Upper lobe of left lung (tissue), 4 donors: ENCODE measurements around the gene TMPRSS2.

Source experiments
- POLR2AphosphoS5 ChIP-seq, 2 donors: sonication (generic); formaldehyde crosslinking; IDR thresholded peaks; one replicate each; pipeline ENCODE4 v1.5.1; 2017; ENCODE audit warnings: antibody characterized with exemption in 2 of 2
- TF ChIP-seq, protein P1 (sequence below), 6 experiments: fragments of 450-650 bp in 4 of 6; fragments of 200-600 bp in 2 of 6; sonication (generic) in 2 of 6; IDR thresholded peaks; one replicate each; pipeline ENCODE4 v1.5.1; 2016 to 2019; ENCODE audit warnings: antibody characterized with exemption in 6 of 6

DNA sequence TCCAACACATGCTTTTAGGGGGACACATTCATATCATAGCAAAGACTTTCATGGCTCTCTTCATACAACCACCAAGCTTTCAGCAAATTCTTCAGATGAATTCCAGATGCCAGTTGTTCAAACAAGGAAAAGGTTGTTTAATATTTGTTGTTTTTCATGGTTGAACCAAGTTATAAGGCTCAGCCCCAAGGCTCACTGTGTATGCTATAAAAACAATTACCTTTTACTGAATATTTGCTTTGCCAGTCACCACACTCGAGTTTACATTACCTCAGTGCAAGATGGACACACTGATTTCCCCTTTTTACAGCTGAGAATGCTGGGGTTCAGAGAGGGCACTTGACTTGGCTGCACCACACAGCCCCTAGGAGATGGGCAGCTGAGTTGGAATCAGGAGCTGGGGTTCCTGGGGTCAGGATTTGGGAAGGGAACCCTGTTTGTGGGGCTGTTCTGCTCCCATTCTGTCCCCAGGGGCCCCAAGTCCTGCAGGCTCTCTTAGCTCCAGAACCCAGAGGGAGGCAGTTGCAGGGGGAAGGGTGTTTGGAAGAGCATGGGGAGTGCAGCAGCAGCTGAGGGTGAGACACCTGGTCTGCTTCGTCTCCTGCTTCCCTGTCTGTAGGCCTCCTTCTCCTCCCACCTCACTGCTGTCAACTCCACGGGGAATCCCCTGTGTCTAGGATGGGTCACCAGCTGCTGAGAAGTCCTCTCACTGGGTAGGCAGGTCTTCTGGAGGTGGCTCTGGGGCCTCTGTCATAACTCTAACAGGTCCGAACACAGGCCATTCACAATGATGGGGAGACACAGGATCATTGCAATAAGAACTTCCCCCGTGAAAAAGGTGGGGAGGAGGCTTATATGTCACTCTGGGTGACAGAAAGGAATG lies 12.8 kb upstream of the TMPRSS2 start:
- TF ChIP-seq POLR2AphosphoS5 (IDR thresholded peaks at IDR 0.05): no peak
- TF ChIP-seq, protein P1, sequence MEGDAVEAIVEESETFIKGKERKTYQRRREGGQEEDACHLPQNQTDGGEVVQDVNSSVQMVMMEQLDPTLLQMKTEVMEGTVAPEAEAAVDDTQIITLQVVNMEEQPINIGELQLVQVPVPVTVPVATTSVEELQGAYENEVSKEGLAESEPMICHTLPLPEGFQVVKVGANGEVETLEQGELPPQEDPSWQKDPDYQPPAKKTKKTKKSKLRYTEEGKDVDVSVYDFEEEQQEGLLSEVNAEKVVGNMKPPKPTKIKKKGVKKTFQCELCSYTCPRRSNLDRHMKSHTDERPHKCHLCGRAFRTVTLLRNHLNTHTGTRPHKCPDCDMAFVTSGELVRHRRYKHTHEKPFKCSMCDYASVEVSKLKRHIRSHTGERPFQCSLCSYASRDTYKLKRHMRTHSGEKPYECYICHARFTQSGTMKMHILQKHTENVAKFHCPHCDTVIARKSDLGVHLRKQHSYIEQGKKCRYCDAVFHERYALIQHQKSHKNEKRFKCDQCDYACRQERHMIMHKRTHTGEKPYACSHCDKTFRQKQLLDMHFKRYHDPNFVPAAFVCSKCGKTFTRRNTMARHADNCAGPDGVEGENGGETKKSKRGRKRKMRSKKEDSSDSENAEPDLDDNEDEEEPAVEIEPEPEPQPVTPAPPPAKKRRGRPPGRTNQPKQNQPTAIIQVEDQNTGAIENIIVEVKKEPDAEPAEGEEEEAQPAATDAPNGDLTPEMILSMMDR (IDR thresholded peaks at IDR 0.05): no peak
